ENCODE measurements around the gene PNMA1. TPM values are rescaled to one million over a fixed set of nuclear protein-coding genes. Genes with fewer than 3 reads are reported as not detected.

The PNMA1 gene
- total RNA-seq, 2 experiments from 2014 or later, result 27.1 to 36.6 TPM

DNA sequence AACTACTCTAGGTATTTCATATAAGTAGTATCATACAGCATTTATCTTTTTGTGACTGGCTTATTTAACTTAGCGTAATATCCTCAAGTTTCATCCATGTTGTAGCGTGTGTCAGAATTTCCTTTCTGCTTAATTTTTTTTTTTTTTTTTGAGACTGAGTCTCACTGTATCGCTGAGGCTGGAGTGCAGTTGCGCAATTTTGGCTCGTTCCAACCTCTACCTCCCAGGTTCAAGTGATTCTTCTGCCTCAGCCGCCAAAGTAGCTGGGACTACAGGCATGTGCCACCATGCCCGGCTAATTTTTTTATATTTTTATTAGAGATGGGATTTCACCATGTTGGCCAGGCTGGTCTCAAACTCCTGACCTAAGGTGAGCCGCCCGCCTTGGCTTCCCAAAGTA, 28.9 kb downstream of the PNMA1 start:
- Mint-ChIP-seq H3K27me3 (no peaks in the 10 kb centered on the region), H3K4me3 (no peak overlapping the region), H3K36me3 (peaks cover 1% of the 10 kb centered on the region), H3K4me1 (no peaks in the 10 kb centered on the region), H3K27ac (no peak overlapping the region), H3K9me3 (ENCODE audit: low read depth) (no peaks in the 10 kb centered on the region)
- no peak for ATAC-seq
- DNase-seq, result no peak
- CTCF ChIA-PET, result interaction anchor here (0.9 to 1.2 kb wide), 2 partner anchors 10 to 16 kb away, joined by 3 read pairs; no protein-coding TSS in a partner anchor

GRCh38 chr14:73684627-73685026, 29.6 kb downstream of the PNMA1 start:
- peaks cover 1% of the 10 kb centered on the region for H3K36me3 Mint-ChIP-seq
- no peak for ATAC-seq
- H3K9me3 Mint-ChIP-seq (ENCODE audit: low read depth), result no peaks in the 10 kb centered on the region
- H3K4me1 Mint-ChIP-seq, result no peaks in the 10 kb centered on the region
- CTCF ChIA-PET, result interaction anchor here (0.9 kb wide), 1 partner anchor 15 kb away, joined by 3 read pairs; no protein-coding TSS in a partner anchor
- H3K27me3 Mint-ChIP-seq, result no peaks in the 10 kb centered on the region
- H3K27ac Mint-ChIP-seq, result no peak overlapping the region
- no peak overlapping the region for H3K4me3 Mint-ChIP-seq
- no peak for DNase-seq

GRCh38 chr14:73680821-73681220, 33.4 kb downstream of the PNMA1 start:
- CTCF ChIA-PET, result interaction anchor here (0.7 kb wide), 1 partner anchor 443 kb away, joined by 3 read pairs; no protein-coding TSS in a partner anchor
- H3K4me1 Mint-ChIP-seq, result no peaks in the 10 kb centered on the region
- H3K36me3 Mint-ChIP-seq, result peaks cover 1% of the 10 kb centered on the region
- no peak overlapping the region for H3K4me3 Mint-ChIP-seq
- no peak for DNase-seq
- no peaks in the 10 kb centered on the region for H3K9me3 Mint-ChIP-seq (ENCODE audit: low read depth)
- no peak for ATAC-seq
- no peaks in the 10 kb centered on the region for H3K27me3 Mint-ChIP-seq
- H3K27ac Mint-ChIP-seq, result no peak overlapping the region

DNA sequence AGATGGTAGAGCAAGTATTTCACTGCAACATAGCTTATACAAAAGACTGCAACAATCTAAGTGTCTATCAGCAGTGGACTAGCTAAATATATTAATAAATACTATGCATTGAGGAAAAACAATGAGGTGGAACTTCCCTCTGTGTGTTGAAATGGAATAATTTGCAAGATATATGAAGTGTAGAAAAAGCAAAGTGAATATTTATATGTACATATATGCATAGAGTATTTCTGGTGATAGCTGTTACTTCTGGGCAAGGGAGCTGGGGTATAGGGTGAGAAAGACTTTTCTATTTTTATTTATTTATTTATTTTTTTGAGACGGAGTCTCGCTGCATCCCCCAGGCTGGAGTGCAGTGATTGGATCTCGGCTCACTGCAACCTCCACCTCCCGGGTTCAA, 35.5 kb downstream of the PNMA1 start:
- no peaks in the 10 kb centered on the region for H3K36me3 Mint-ChIP-seq
- no peaks in the 10 kb centered on the region for H3K4me1 Mint-ChIP-seq
- no peaks in the 10 kb centered on the region for H3K9me3 Mint-ChIP-seq (ENCODE audit: low read depth)
- no peak overlapping the region for H3K27ac Mint-ChIP-seq
- no peak for DNase-seq
- CTCF ChIA-PET, result interaction anchor here (0.6 to 0.7 kb wide), 2 partner anchors 41 to 181 kb away, joined by 3 read pairs; no protein-coding TSS in a partner anchor
- H3K4me3 Mint-ChIP-seq, result no peak overlapping the region
- ATAC-seq, result no peak
- H3K27me3 Mint-ChIP-seq, result no peaks in the 10 kb centered on the region

- no peaks in the 10 kb centered on the region for H3K9me3 Mint-ChIP-seq (ENCODE audit: low read depth)
- CTCF ChIA-PET, result no interaction called here
- ATAC-seq, result no peak
- H3K4me1 Mint-ChIP-seq, result no peaks in the 10 kb centered on the region
- H3K27me3 Mint-ChIP-seq, result no peaks in the 10 kb centered on the region
- H3K4me3 Mint-ChIP-seq, result no peak overlapping the region
- H3K36me3 Mint-ChIP-seq, result no peaks in the 10 kb centered on the region
- DNase-seq, result no peak
- H3K27ac Mint-ChIP-seq, result no peak overlapping the region
Observed at GRCh38 chr14:73674986-73675385, 39.2 kb downstream of the PNMA1 start.

GRCh38 chr14:73667854-73668253, 46.3 kb downstream of the PNMA1 start:
- Mint-ChIP-seq H3K9me3 (ENCODE audit: low read depth) (no peaks in the 10 kb centered on the region), H3K36me3 (peaks cover under 1% of the 10 kb centered on the region), H3K27me3 (no peaks in the 10 kb centered on the region), H3K27ac (no peak overlapping the region), H3K4me1 (no peaks in the 10 kb centered on the region), H3K4me3 (no peak overlapping the region)
- CTCF ChIA-PET, result interaction anchor here (0.9 kb wide), 1 partner anchor 160 kb away, joined by 3 read pairs; no protein-coding TSS in a partner anchor
- ATAC-seq, result no peak
- DNase-seq, result no peak

DNA sequence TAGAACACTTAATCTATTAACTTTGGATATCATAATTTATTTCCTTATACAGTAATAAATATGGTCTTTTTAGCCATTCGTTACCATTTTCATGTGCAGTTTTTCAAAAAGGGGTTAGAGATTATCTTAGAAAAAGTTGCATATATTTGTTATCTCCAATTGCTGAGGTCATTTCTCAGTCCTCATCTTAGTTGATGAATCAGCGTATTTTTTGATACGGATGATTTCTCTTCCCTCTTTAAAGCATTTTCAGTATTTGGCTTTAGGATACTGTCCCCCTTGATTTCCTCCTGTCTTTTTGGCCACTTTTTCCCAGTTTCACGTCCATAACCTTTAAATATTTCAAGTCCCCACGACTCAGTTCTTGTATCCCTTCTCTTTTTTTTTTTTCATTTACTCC, 47.6 kb downstream of the PNMA1 start:
- Mint-ChIP-seq H3K36me3 (peaks cover 2% of the 10 kb centered on the region), H3K27me3 (no peaks in the 10 kb centered on the region), H3K4me1 (no peaks in the 10 kb centered on the region), H3K4me3 (no peak overlapping the region), H3K9me3 (ENCODE audit: low read depth) (no peaks in the 10 kb centered on the region), H3K27ac (no peak overlapping the region)
- no peak for ATAC-seq
- CTCF ChIA-PET, result no interaction called here
- no peak for DNase-seq

DNA sequence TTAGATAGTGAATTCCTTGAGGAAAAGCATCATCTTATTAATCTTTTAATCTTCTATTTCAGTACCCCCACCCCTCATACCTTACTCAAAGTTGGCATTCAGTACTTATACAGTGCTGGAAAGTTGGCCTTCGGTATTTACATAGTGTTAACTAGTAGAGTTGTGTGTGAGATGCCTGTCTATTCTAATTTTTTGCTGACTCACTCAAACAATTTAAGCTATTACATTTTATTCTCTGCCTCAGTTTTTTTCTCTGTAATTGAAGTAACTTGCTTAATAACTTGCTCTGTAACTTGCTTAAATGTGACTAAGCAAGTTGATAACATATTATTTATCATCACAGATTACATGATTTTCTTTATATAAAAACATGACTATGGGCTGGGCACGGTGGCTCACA, 49.1 kb downstream of the PNMA1 start:
- Mint-ChIP-seq H3K4me1 (no peaks in the 10 kb centered on the region), H3K9me3 (ENCODE audit: low read depth) (no peaks in the 10 kb centered on the region), H3K36me3 (peaks cover 2% of the 10 kb centered on the region), H3K4me3 (no peak overlapping the region), H3K27me3 (no peaks in the 10 kb centered on the region), H3K27ac (no peak overlapping the region)
- DNase-seq (no peak), ATAC-seq (no peak)
- CTCF ChIA-PET, result no interaction called here

DNA sequence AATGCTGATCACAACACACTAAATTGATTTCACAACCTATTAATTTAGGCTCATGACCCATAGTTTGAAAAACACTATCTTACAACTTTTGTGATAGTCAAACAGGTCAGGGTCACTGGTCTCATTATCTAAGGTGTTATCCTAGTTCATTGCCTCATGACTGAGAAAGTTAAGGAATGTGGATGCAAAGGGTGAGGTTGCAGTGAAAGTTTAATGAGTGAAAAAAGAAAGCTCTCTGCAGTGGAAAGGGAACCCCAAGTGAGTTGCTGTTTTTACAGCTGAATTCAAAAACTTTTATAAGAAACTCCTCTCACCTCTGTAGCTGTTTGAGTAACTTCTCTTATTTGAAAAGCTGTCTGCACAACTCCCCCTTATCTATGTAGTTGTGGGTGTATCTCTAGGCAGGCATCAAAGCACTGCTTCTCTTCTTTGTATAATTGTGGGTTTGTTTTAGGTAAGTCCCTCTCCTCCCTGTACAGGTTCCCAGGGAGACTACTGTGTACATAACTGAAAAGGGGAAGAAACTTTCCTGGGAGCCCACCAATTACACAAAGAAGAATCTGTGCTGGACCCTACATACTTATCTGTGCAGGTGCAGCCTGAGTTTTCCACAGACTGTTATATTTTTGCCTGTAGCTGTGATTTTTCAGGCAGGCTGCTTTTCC, 50.5 kb downstream of the PNMA1 start:
- no peaks in the 10 kb centered on the region for H3K9me3 Mint-ChIP-seq (ENCODE audit: low read depth)
- H3K4me3 Mint-ChIP-seq, result no peak overlapping the region
- DNase-seq (no peak), ATAC-seq (no peak)
- H3K27me3 Mint-ChIP-seq, result no peaks in the 10 kb centered on the region
- no peak overlapping the region for H3K27ac Mint-ChIP-seq
- CTCF ChIA-PET, result interaction anchor here (0.6 to 0.7 kb wide), 3 partner anchors 23 to 1757 kb away, joined by 4 read pairs; no protein-coding TSS in a partner anchor
- peaks cover 2% of the 10 kb centered on the region for H3K36me3 Mint-ChIP-seq
- H3K4me1 Mint-ChIP-seq, result no peaks in the 10 kb centered on the region

DNA sequence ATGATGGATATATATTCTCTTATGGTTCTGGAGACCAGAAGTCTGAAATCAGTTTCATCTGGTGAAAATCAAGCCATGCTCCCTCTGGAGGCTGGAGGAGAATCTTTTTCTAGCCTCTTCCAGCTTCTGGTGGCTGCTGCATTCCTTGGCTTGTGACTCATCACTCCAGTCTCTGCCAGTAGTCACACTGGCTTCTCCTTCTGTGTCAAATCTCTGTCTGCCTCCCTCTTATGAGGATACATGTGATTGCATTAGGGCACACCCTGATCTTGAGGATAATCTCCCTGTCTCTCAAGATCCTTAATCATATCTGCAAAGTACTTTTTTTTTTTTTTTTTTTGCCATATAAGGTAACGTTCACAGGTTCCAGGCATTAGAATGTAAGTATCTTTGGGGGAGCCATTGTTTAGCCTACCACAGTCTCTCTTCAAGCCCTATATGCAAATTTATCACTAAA, 51.7 kb downstream of the PNMA1 start:
- no peak overlapping the region for H3K4me3 Mint-ChIP-seq
- no peaks in the 10 kb centered on the region for H3K4me1 Mint-ChIP-seq
- H3K27me3 Mint-ChIP-seq, result no peaks in the 10 kb centered on the region
- no peak for ATAC-seq
- H3K9me3 Mint-ChIP-seq (ENCODE audit: low read depth), result no peaks in the 10 kb centered on the region
- no peak overlapping the region for H3K27ac Mint-ChIP-seq
- CTCF ChIA-PET, result no interaction called here
- no peak for DNase-seq
- H3K36me3 Mint-ChIP-seq, result peaks cover 2% of the 10 kb centered on the region

DNA sequence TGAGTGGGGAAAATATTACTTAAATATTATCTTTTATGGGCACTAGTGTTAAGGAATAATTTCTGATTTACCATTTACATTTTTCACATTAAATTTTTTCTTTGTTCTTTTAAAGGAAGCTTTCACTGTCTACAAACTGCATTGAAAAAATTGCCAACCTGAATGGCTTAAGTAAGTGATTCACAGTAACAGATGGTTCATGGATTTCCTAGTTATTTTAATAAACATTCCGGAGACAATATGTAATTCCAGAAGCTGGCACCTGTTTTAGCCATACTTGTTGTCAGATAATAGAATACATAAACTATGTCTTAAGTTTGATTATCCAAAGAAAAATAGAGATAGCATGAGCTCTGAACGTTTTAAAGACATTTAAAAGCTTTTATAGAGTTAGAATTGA, 52.3 kb downstream of the PNMA1 start:
- no peaks in the 10 kb centered on the region for H3K9me3 Mint-ChIP-seq (ENCODE audit: low read depth)
- H3K36me3 Mint-ChIP-seq, result peaks cover 2% of the 10 kb centered on the region
- DNase-seq, result no peak
- no peaks in the 10 kb centered on the region for H3K27me3 Mint-ChIP-seq
- H3K4me3 Mint-ChIP-seq, result no peak overlapping the region
- H3K27ac Mint-ChIP-seq, result no peak overlapping the region
- no peak for ATAC-seq
- CTCF ChIA-PET, result no interaction called here
- no peaks in the 10 kb centered on the region for H3K4me1 Mint-ChIP-seq

Small RNAs within 50 kb of the gene (microRNA-seq; reads per million reads assigned to microRNA genes)
- gene MIR4505, result not detected

Other genes with a start within 250 kb of the PNMA1 start
- 10 to 100 TPM; 20.7 to 25.6 TPM for gene RIOX1, start 223.5 kb downstream of the PNMA1 start, total RNA-seq
- 1 to 10 TPM; 2.5 to 4.3 TPM for gene ACOT1, start 177.2 kb downstream of the PNMA1 start, total RNA-seq
- gene HEATR4, start 155.4 kb downstream of the PNMA1 start, total RNA-seq, result not detected
- gene ACOT2, start 145.2 kb downstream of the PNMA1 start, total RNA-seq, result 10 to 100 TPM; 15.6 to 23.8 TPM
- 1 to 10 TPM; 1.5 to 2.1 TPM for gene ACOT4, start 122.5 kb downstream of the PNMA1 start, total RNA-seq
- gene ACOT6, start 101.9 kb downstream of the PNMA1 start, total RNA-seq, result not detected
- 1 to 10 TPM; 8.8 to 9.1 TPM for gene DNAL1, start 69.4 kb downstream of the PNMA1 start, total RNA-seq
- 1 to 10 TPM; 1.6 to 3.5 TPM for gene PTGR2, start 137.4 kb upstream of the PNMA1 start, total RNA-seq
- 10 to 100 TPM; 55.1 to 58.1 TPM for gene ZNF410, start 172.5 kb upstream of the PNMA1 start, total RNA-seq
- 1 to 10 TPM; 1.2 to 1.8 TPM for gene FAM161B, start 235.7 kb upstream of the PNMA1 start, total RNA-seq
- 10 to 100 TPM; 17.7 to 18.1 TPM for gene COQ6, start 235.9 kb upstream of the PNMA1 start, total RNA-seq